CD14-positive monocyte (primary cell): ENCODE results near the gene SYTL1. TPM values are rescaled to one million over a fixed set of nuclear protein-coding genes. Genes with fewer than 3 reads are reported as not detected.

Experiments
- DNase-seq, 3 donors: peaks; one replicate each; pipeline ENCODE4 v3.0.0-alpha.2; 2011 to 2022
- H2AFZ ChIP-seq: 2 replicates; pipeline ENCODE4 v1.6.0; 2012; ENCODE audit warnings: mild to moderate bottlenecking, low read depth, low read length, inconsistent platforms; ENCODE audit not compliant: insufficient read depth, poor library complexity, severe bottlenecking
- H3K27ac ChIP-seq, 2 donors: 1 replicate in 1 of 2; 2 replicates in 1 of 2; pipeline ENCODE4 v1.5.1; 2012 to 2013; ENCODE audit warnings: low read length in 2 of 2, control low read depth in 1 of 2, inconsistent platforms in 1 of 2, low read depth in 1 of 2, mild to moderate bottlenecking in 1 of 2
- H3K27me3 ChIP-seq, 2 donors: one replicate each; pipeline versions ENCODE4 v1.6.0 to v1.6.1; 2011 to 2013; ENCODE audit warnings: low read length in 2 of 2; ENCODE audit not compliant: control insufficient read depth in 2 of 2, insufficient read depth in 2 of 2
- H3K36me3 ChIP-seq, 2 donors: replicated peaks in 1 of 2; 1 replicate in 1 of 2; 2 replicates in 1 of 2; pipeline versions ENCODE4 v1.5.1 to v1.6.1; 2012 to 2013; ENCODE audit warnings: low read length in 2 of 2, control low read depth in 1 of 2, inconsistent platforms in 1 of 2, mild to moderate bottlenecking in 1 of 2; ENCODE audit not compliant: insufficient read depth in 2 of 2, control insufficient read depth in 1 of 2
- H3K4me1 ChIP-seq, 2 donors: 1 replicate in 1 of 2; 2 replicates in 1 of 2; pipeline versions ENCODE4 v1.5.1 to v1.6.1; 2012 to 2013; ENCODE audit warnings: low read length in 2 of 2, control low read depth in 1 of 2, inconsistent platforms in 1 of 2, mild to moderate bottlenecking in 1 of 2, moderate library complexity in 1 of 2; ENCODE audit not compliant: insufficient read depth in 2 of 2, control insufficient read depth in 1 of 2
- H3K4me2 ChIP-seq: replicated peaks from 2 replicates; pipeline ENCODE3; 2012; ENCODE audit warnings: low read length, moderate library complexity, mild to moderate bottlenecking; ENCODE audit not compliant: poor library complexity, severe bottlenecking; ENCODE audit errors: extremely low read depth
- H3K4me3 ChIP-seq, 3 experiments: fragments of 200-600 bp in 1 of 3; sonication (generic) in 1 of 3; replicated peaks in 1 of 3; 1 replicate in 2 of 3; 2 replicates in 1 of 3; pipeline ENCODE4 v1.5.1; 2011 to 2013; ENCODE audit warnings: low read length in 3 of 3, mild to moderate bottlenecking in 3 of 3, control low read depth in 2 of 3, low read depth in 2 of 3, inconsistent platforms in 1 of 3, moderate library complexity in 1 of 3
- H3K79me2 ChIP-seq: 2 replicates; pipeline ENCODE4 v1.6.0; 2012; ENCODE audit warnings: mild to moderate bottlenecking, control low read depth, inconsistent platforms, low read length, moderate library complexity; ENCODE audit not compliant: insufficient read depth
- H3K9ac ChIP-seq: 2 replicates; pipeline ENCODE4 v1.6.0; 2017; ENCODE audit warnings: low read length, mild to moderate bottlenecking; ENCODE audit not compliant: insufficient read depth, poor library complexity, severe bottlenecking
- H3K9me3 ChIP-seq, 2 donors: replicated peaks in 1 of 2; 1 replicate in 1 of 2; 2 replicates in 1 of 2; pipeline versions ENCODE4 v1.5.1 to v1.6.1; 2012 to 2013; ENCODE audit warnings: low read length in 2 of 2, control low read depth in 1 of 2; ENCODE audit not compliant: control insufficient read depth in 1 of 2, insufficient read depth in 1 of 2
- H4K20me1 ChIP-seq: 2 replicates; pipeline ENCODE4 v1.6.0; 2012; ENCODE audit warnings: mild to moderate bottlenecking, low read length, control low read depth, moderate library complexity; ENCODE audit not compliant: insufficient read depth
- H3K27ac Mint-ChIP-seq, 7 donors: one replicate each; pipeline ENCODE4 v1.8.0; 2020; ENCODE audit warnings: mild to moderate bottlenecking in 7 of 7, mixed read lengths in 7 of 7, moderate library complexity in 6 of 7, inconsistent platforms in 2 of 7
- H3K27me3 Mint-ChIP-seq, 3 donors: one replicate each; pipeline ENCODE4 v1.8.0; 2021 to 2022; ENCODE audit warnings: low read depth in 3 of 3, mild to moderate bottlenecking in 3 of 3, mixed read lengths in 3 of 3, moderate library complexity in 3 of 3, inconsistent platforms in 1 of 3
- H3K36me3 Mint-ChIP-seq, 2 donors: one replicate each; pipeline ENCODE4 v1.8.0; 2020; ENCODE audit warnings: mixed read lengths in 2 of 2, inconsistent platforms in 1 of 2, mild to moderate bottlenecking in 1 of 2
- H3K4me1 Mint-ChIP-seq: one replicate; pipeline ENCODE4 v1.8.0; 2020; ENCODE audit warnings: mild to moderate bottlenecking, mixed read lengths
- H3K4me3 Mint-ChIP-seq, 2 donors: one replicate each; pipeline ENCODE4 v1.8.0; 2020; ENCODE audit warnings: mild to moderate bottlenecking in 2 of 2, mixed read lengths in 2 of 2, moderate library complexity in 1 of 2
- H3K9me3 Mint-ChIP-seq, 7 donors: one replicate each; pipeline ENCODE4 v1.8.0; 2020 to 2022; ENCODE audit warnings: mixed read lengths in 7 of 7, mild to moderate bottlenecking in 6 of 7, moderate library complexity in 6 of 7, inconsistent platforms in 2 of 7
- CTCF ChIP-seq: fragments of 200-600 bp; IDR thresholded peaks from one replicate; pipeline ENCODE4 v1.8.0; 2022; ENCODE audit warnings: antibody characterized with exemption, mild to moderate bottlenecking
- WGBS: methylation state at CpG from one replicate; pipeline ENCODE4 v1.1.5; 2013; ENCODE audit warnings: missing lambda C conversion rate; ENCODE audit not compliant: insufficient coverage; 5-methylcytosine and 5-hydroxymethylcytosine counted together
- intact Hi-C, 2 donors: fragments of 100-400 bp; cut with micrococcal nuclease; formaldehyde crosslinking; loops; one replicate each; pipeline versions ENCODE4 v1.15.0 to v1.15.1; 2023
- polyA plus RNA-seq, 3 donors: library from polyadenylated mRNA; depleted of rRNA in 1 of 3; unstranded in 2 of 3; stranded (reverse) in 1 of 3; fragments of 300-500 nt in 2 of 3; fragments of >200 nt in 1 of 3; fragmentation: Illumina TruSeq in 2 of 3; gene quantifications; 1 replicate in 2 of 3; 2 replicates in 1 of 3; pipeline ENCODE4 v1.2.3, GENCODE V29; 2012 to 2021

SYTL1 gene
- polyA plus RNA-seq, 3 donors = 26.9 to 95.8 (median 44.6) TPM

- TF ChIP-seq CTCF = no peak
- no peak overlapping the region for H3K9ac ChIP-seq
- DNase-seq = no peak
- peaks cover 20% of the 10 kb centered on the region for H4K20me1 ChIP-seq
- H3K27me3 ChIP-seq = peaks cover 0 to 20% of the 10 kb centered on the region in 2 donors
- H3K4me2 ChIP-seq = no peak overlapping the region
- Mint-ChIP-seq H3K9me3 (peaks cover 0 to 2% (median 0%) of the 10 kb centered on the region in 7 donors), H3K27ac (no peak overlapping the region), H3K4me3 (no peak overlapping the region), H3K36me3 (peaks cover 22 to 65% of the 10 kb centered on the region in 2 donors), H3K27me3 (peaks cover 16 to 35% (median 32%) of the 10 kb centered on the region in 3 donors), H3K4me1 (peaks cover 45% of the 10 kb centered on the region)
- no peaks in the 10 kb centered on the region for H3K9me3 ChIP-seq
- H3K36me3 ChIP-seq = peaks cover 0 to 22% of the 10 kb centered on the region in 2 donors
- H3K4me1 ChIP-seq = peaks cover 35 to 51% of the 10 kb centered on the region in 2 donors
- H2AFZ ChIP-seq = no peak overlapping the region
- no peak overlapping the region for H3K27ac ChIP-seq
- H3K79me2 ChIP-seq = no peaks in the 10 kb centered on the region
- intact Hi-C loops = no loop called here
- 90% methylated on average over 4 of the region's 8 CpGs for WGBS
- H3K4me3 ChIP-seq = no peak overlapping the region
Observed at GRCh38 chr1:27361553-27361952, 19.7 kb downstream of the SYTL1 start.

- WGBS = 93% methylated on average over 14 of the region's 26 CpGs
- H3K9me3 ChIP-seq = no peaks in the 10 kb centered on the region
- peaks cover 48 to 62% of the 10 kb centered on the region in 2 donors for H3K4me1 ChIP-seq
- peaks cover 18 to 44% of the 10 kb centered on the region in 2 donors for H3K36me3 Mint-ChIP-seq
- intact Hi-C loops = no loop called here
- no peak overlapping the region for H3K4me2 ChIP-seq
- H3K27ac ChIP-seq = no peak overlapping the region
- no peak for TF ChIP-seq CTCF
- H3K4me3 Mint-ChIP-seq = no peak overlapping the region
- H3K27me3 Mint-ChIP-seq = peaks cover 15 to 29% (median 27%) of the 10 kb centered on the region in 3 donors
- no peak overlapping the region for H3K4me3 ChIP-seq
- peaks cover 15% of the 10 kb centered on the region for H4K20me1 ChIP-seq
- H3K79me2 ChIP-seq = no peaks in the 10 kb centered on the region
- peaks cover 0 to 2% (median 0%) of the 10 kb centered on the region in 7 donors for H3K9me3 Mint-ChIP-seq
- H3K4me1 Mint-ChIP-seq = peaks cover 57% of the 10 kb centered on the region
- H2AFZ ChIP-seq = no peak overlapping the region
- H3K9ac ChIP-seq = no peak overlapping the region
- H3K27ac Mint-ChIP-seq = peak overlapping the region in 2 of 7 donors; percentile 72 to 73
- H3K27me3 ChIP-seq = peaks cover 0 to 18% of the 10 kb centered on the region in 2 donors
- no peak for DNase-seq
- H3K36me3 ChIP-seq = peaks cover 0 to 22% of the 10 kb centered on the region in 2 donors
Observed at GRCh38 chr1:27363766-27364695, 22.2 kb downstream of the SYTL1 start.
